HG02763 (cell line): ENCODE measurements around the gene NECTIN1.

ENCODE experiments used
- ATAC-seq: cut with Tn5 transposase; IDR thresholded peaks from one replicate; pipeline ENCODE4 v1.9.1; 2021; ENCODE audit warnings: mild to moderate bottlenecking, moderate library complexity; ENCODE audit not compliant: unreplicated experiment

The NECTIN1 gene

DNA sequence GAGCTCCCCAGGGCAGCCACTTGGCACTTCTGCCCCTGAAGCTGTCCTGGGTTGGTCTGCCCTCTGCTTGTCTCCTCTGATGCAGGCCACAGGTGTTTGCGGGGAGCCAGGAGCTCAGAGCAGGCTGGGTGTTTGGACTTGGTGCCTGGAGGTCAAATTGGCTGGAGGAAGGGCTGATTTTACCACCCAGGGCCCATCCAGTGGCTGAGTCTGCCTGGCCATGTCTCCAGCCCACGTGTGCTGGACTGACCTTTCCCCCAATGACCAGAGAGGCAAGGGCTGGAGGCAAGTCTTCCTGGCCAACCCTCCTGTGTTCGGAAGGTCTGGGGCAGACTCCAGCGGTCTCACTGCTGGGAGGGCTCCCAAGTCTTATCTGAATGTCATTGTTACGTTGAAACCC is 84.0 kb downstream of the NECTIN1 start:
- ATAC-seq: no peak

DNA sequence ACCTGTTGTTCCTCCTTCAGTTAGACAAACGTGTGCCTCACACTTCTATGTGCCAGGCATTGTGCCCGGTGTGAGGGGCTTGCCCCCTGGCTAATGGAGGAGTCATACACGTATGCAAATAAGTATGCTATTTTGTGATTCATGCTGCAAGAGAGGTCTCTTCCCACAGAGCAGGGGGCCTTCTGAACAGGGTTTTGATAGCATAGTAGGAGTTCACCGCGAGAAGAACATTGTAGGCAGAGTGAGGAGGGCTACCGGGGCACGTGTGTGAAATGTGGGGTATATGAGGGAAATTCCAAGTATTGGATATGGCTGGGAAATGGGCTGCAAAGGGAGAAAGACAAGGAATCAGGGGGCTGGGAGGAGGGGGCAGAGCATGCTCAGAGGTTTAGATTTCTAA is 84.5 kb downstream of the NECTIN1 start:
- no peak for ATAC-seq

DNA sequence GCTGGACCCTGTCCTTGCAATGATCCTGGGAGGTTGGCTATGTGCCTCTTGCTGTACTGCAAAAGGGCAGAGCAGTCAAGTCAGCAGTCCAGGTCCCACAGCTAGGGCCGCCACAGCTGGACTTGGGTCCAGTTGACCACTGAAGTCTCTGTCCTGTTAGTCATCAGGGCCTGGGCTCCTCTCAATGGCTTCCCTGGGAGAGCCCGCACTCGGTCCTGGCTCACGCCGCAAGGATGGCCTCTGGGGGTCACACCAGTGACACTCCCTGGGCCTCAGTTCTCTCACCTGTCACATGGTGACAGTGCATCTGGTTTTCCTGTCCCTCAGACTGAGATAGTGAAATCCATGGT is 85.1 kb downstream of the NECTIN1 start:
- ATAC-seq: no peak

GRCh38 chr11:119643212-119643875 is 85.7 kb downstream of the NECTIN1 start:
- ATAC-seq: no peak

DNA sequence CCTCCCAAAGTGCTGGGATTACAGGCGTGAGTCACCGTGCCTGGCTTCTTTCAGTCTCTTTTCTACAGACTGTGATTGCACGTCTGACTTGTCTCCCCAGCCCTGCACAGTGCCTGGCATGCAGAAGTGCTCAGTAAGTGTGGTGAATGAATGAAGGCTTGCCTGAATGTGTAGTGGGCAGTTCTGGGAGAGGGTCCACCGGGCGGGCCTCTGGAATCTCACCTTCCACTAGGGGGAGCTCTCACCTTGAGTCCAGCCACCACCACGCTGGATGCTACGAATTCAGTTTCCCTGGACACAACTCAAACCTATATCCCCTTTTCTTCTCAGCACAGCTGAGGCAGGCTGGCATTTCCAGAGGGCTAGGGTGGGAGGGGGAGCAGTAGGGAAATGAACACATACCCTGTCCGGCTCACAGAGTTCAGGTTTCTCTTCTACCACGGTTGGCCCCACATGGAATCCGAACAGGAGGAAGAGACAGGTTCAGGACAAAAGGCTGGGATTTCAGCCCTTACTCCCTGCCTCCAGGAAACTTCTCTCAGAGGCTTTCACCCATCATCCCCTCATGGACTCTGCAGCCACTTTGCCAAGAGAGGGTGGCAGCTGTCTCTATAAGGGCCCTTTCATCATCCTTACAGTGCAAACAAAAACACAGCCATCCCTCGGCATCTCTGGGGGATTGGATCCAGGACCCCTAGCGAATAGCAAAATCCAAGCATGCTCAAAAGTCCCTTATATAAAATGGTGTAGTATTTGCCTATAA is 86.8 kb downstream of the NECTIN1 start:
- no peak for ATAC-seq

GRCh38 chr11:119640541-119640940 is 88.5 kb downstream of the NECTIN1 start:
- ATAC-seq: no peak

DNA sequence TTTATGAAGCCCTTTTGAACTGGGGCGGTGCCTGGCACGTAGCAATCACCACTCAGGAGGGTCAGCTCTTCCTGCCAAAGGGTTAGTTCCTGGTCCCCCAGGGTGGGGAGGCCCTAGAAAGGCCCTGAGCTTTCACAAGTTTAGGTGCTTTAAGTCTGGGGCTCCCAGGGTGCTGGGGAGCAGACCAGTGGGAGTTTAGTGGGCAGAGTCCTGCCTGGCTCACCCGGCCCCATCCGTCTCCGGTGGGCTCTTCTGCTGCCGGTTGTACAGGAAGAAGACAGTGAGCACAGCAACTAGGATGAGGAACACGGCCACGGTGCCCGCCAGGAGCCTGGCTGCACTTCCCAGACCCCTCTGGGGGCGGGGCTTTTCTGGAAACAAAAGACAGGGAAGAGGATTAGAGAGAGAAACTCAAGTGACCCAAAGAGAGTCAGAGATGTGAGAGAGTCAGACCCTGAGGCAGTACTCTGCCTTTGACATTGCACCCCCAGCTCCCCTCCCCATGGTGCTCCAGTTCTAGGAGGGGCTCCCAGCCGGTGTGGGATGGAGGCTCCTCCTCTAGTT is 89.3 kb downstream of the NECTIN1 start:
- ATAC-seq: no peak

- ATAC-seq: no peak
These were observed 90.1 kb downstream of the NECTIN1 start for GRCh38 chr11:119638851-119639250.

GRCh38 chr11:119637481-119637880 is 91.5 kb downstream of the NECTIN1 start:
- no peak for ATAC-seq

DNA sequence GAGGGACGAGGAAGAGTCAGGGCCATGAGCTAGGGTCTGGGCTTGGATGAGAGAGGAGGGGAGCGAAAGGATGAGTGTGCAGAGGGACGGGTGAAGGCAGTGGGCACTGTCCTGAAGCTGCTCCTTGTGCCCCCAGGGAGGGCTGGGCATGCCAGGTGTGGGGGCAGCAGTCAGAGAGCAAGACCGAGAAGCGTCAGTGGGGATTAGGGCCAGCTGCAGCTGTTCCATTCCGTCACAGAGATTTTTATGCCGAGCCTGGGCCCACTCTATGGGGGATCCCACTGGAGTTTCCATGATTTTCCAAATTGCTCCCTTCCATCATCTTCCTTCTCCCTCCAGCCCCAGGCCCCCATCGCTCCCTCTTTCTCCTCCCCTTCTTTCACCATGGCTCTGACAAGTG is 93.2 kb downstream of the NECTIN1 start:
- ATAC-seq: no peak

DNA sequence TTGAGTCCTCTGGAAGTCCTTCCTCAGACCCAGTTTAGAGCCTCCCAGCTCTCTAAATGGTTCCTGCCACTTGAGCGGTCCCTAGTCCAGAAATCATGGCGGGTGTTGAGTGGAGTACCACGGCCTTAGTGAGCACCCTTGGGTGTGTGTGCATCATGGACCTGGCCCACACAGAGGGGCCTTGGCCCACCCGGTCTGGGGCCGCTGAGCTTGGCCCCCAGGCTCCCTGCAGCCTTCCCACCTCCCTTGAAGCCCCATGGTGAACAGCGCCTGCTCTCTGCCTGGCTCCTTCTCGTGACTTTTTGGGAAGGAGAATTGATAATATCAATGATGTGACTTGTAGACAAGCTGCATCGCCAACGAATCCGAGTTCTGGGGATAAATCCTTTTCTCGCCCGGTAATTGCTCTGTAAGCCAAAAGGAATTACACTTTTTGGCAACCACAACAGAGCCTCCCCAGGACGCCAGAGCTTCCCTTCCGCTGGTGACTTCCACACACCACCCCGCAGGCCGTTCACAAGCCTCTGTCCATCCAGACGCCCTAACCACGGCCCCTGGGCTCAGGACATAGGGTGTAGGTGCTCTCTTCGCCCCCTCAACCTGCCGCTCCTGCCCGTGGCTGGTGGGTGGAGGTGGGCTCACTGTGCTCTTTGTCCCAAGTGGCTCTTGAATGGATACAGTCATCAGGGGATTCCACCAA is 93.8 kb downstream of the NECTIN1 start:
- no peak for ATAC-seq

DNA sequence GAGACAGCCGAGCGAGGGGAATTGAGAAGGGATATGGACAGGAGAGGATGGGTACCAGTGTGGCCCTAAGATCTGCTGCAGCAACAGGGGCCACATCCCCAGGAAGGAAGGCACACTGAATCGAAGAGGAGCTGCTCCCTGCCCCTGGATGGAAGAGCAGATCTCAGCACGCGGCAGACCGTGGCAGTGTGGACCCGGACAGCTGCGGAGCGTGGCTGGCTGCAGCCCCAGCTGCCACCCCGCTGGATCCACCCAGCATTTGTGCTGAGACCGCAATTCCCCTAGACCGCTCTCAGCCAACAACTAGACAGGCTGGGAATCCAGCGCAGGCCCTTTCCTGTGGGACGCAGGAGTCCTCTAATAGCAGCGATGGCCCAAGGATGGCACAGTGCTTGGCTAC is 94.7 kb downstream of the NECTIN1 start:
- ATAC-seq: no peak

- ATAC-seq: no peak
These were observed 99.0 kb downstream of the NECTIN1 start for GRCh38 chr11:119629834-119630624.

DNA sequence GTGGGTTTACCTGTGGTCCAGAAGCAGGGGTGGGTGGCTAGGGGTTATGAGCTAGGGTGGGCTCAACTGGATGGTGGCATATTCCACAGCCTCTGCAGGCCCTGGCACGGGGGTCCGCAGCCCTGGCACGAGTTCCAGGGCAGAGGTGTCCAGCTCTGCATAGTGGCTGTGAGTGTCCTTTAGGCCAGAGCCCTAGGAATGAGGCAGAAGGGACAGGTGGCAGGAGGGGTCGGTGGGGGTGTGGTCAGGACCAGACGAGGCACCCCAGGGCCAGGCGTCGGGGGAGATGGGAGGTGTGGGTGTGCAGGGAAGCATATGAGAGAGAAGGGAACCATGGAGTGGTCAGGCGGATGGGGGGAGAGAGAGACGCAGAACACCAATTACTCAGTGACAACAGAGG is 99.9 kb downstream of the NECTIN1 start:
- no peak for ATAC-seq

DNA sequence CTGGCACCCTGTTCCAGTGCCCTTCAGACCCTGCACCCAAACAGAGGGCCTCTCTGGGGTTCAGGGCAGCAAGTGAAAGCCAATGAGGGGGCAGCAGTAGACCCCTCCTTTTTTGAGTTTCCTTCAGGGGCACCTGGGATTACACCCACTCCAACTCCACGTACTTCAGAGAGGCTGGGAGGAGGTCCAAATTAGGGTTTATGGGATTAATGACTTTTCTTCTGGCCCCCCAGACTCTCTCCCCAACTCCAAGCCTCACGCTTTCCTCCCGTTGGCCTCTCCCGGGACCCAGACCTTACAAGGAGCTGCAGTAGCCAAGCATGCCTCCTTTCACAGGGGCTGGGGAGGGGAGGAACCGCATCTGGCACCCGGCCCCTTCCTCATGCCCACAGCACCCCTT is 101.7 kb downstream of the NECTIN1 start:
- ATAC-seq: no peak

GRCh38 chr11:119626871-119627270 is 102.1 kb downstream of the NECTIN1 start:
- no peak for ATAC-seq

DNA sequence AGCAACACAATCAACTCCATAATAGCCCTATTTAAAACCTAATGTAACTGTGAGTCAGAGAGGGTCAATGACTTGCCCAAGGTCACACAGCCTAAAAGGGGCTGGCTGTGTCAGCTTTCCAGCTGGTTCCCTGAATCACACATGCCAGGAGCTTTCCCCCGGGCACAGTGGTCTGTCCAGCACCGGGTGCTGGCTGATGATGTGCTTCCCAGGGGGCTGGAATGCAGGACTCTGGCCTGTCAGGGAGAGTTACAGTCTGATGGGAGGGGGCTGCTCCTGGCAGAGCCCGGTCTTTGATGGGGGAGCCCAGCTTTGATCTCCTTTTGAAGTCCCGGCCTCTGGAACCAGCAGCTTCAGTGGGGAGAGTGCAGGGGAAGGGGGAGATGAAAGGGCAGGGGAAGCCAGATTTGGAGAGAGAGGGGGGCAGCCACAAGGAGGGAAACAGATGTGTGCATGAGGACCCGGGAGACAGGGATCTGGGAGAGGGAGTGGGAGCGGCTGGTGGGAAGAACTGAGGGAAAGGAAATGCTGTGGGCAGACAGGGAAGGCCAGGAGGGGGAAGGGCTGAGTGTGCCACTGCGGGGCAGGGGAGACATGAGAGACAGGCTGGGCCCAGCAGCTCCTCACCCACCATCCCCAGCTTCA is 102.7 kb downstream of the NECTIN1 start:
- no peak for ATAC-seq

- ATAC-seq: no peak
These were observed 103.6 kb downstream of the NECTIN1 start for GRCh38 chr11:119625206-119625978.

- no peak for ATAC-seq
These were observed 104.4 kb downstream of the NECTIN1 start for GRCh38 chr11:119624629-119625028.
